ENCODE measurements around the gene KRT4. TPM values are rescaled to one million over a fixed set of nuclear protein-coding genes. Genes with fewer than 3 reads are reported as not detected.

The KRT4 gene
- total and polyA plus RNA-seq, 3 donors from 2014 or later = 0.19 TPM; not detected in 2

GRCh38 chr12:52819731-52820510 lies 6.0 kb upstream of the KRT4 start:
- no peaks in the 10 kb centered on the region for H3K27me3 ChIP-seq
- no peaks in the 10 kb centered on the region for H3K4me1 ChIP-seq
- no peak for DNase-seq
- WGBS, 2 donors = 61 to 72% methylated on average over 6 to 7 of the region's 7 CpGs
- H3K9me3 ChIP-seq = no peaks in the 10 kb centered on the region
- TF ChIP-seq CTCF (IDR thresholded peaks at IDR 0.05) (no peak), POLR2A (IDR thresholded peaks at IDR 0.05) (no peak)
- intact Hi-C loops (cut with DNase I; ENCODE audit: low total_unique reads) = no loop called here
- H3K27ac ChIP-seq = no peak overlapping the region
- no peak overlapping the region for H3K4me3 ChIP-seq
- H3K36me3 ChIP-seq (ENCODE audit: low read depth, missing control alignments) = no peaks in the 10 kb centered on the region

- WGBS, 2 donors = 65 to 67% methylated on average over 7 of the region's 7 CpGs
- H3K9me3 ChIP-seq = no peaks in the 10 kb centered on the region
- intact Hi-C loops (cut with DNase I; ENCODE audit: low total_unique reads) = no loop called here
- no peak for DNase-seq
- no peak overlapping the region for H3K27ac ChIP-seq
- H3K4me3 ChIP-seq = no peak overlapping the region
- H3K36me3 ChIP-seq (ENCODE audit: low read depth, missing control alignments) = no peaks in the 10 kb centered on the region
- no peaks in the 10 kb centered on the region for H3K4me1 ChIP-seq
- TF ChIP-seq POLR2A (IDR thresholded peaks at IDR 0.05) (no peak), CTCF (IDR thresholded peaks at IDR 0.05) (no peak)
- no peaks in the 10 kb centered on the region for H3K27me3 ChIP-seq
Observed at GRCh38 chr12:52818887-52819420, 5.0 kb upstream of the KRT4 start.

GRCh38 chr12:52818388-52818787 lies 4.5 kb upstream of the KRT4 start:
- Histone ChIP-seq H3K36me3 (ENCODE audit: low read depth, missing control alignments) (no peaks in the 10 kb centered on the region), H3K4me3 (no peak overlapping the region), H3K27me3 (no peaks in the 10 kb centered on the region), H3K27ac (no peak overlapping the region), H3K4me1 (no peaks in the 10 kb centered on the region), H3K9me3 (no peaks in the 10 kb centered on the region)
- DNase-seq = no peak
- intact Hi-C loops (cut with DNase I; ENCODE audit: low total_unique reads) = no loop called here
- 65 to 71% methylated on average over 5 to 7 of the region's 7 CpGs for WGBS, 2 donors
- TF ChIP-seq CTCF (IDR thresholded peaks at IDR 0.05) = no peak
- TF ChIP-seq POLR2A (IDR thresholded peaks at IDR 0.05) = no peak

- WGBS, 2 donors = 82 to 84% methylated on average over 2 of the region's 2 CpGs
- H3K4me1 ChIP-seq = no peaks in the 10 kb centered on the region
Observed at GRCh38 chr12:52817699-52818238, 3.9 kb upstream of the KRT4 start.

More at GRCh38 chr12:52817699-52818238, 3.9 kb upstream of the KRT4 start:
- Histone ChIP-seq H3K4me3 (no peak overlapping the region), H3K27me3 (no peaks in the 10 kb centered on the region), H3K36me3 (ENCODE audit: low read depth, missing control alignments) (no peaks in the 10 kb centered on the region), H3K27ac (no peak overlapping the region), H3K9me3 (no peaks in the 10 kb centered on the region)
- no peak for DNase-seq
- TF ChIP-seq POLR2A (IDR thresholded peaks at IDR 0.05) = no peak
- TF ChIP-seq CTCF (IDR thresholded peaks at IDR 0.05) = no peak
- intact Hi-C loops (cut with DNase I; ENCODE audit: low total_unique reads) = no loop called here

Data from testis (tissue), 3 donors.